GM19240 (cell line): ENCODE results near the gene PPP1R12C.

Experiments used
- DNase-seq: peaks from one replicate; pipeline ENCODE4 v3.0.0; 2011; ENCODE audit warnings: low spot score; ENCODE audit not compliant: insufficient read length

PPP1R12C gene

GRCh38 chr19:55091126-55091910 lies 26.1 kb downstream of the PPP1R12C start:
- DNase-seq: no peak

- no peak for DNase-seq
Observed at GRCh38 chr19:55090564-55090963, 26.9 kb downstream of the PPP1R12C start.

- no peak for DNase-seq
Observed at GRCh38 chr19:55089342-55089944, 28.0 kb downstream of the PPP1R12C start.

GRCh38 chr19:55088543-55089341 lies 28.7 kb downstream of the PPP1R12C start:
- peak; percentile 84 for DNase-seq

GRCh38 chr19:55088021-55088451 lies 29.4 kb downstream of the PPP1R12C start:
- DNase-seq: no peak

GRCh38 chr19:55087542-55087901 lies 29.9 kb downstream of the PPP1R12C start:
- no peak for DNase-seq

GRCh38 chr19:55086730-55087541 lies 30.5 kb downstream of the PPP1R12C start:
- DNase-seq: peak; percentile 8

GRCh38 chr19:55085923-55086715 lies 31.3 kb downstream of the PPP1R12C start:
- peak; percentile 4 for DNase-seq

- peak; percentile 0 for DNase-seq
Observed at GRCh38 chr19:55084416-55084815, 33.0 kb downstream of the PPP1R12C start.

- DNase-seq: peak; percentile 0
Observed at GRCh38 chr19:55083004-55083850, 34.2 kb downstream of the PPP1R12C start.

- DNase-seq: peak; percentile 0
Observed at GRCh38 chr19:55082020-55082851, 35.2 kb downstream of the PPP1R12C start.

- no peak for DNase-seq
Observed at GRCh38 chr19:55081770-55082019, 35.7 kb downstream of the PPP1R12C start.

- DNase-seq: peak; percentile 79
Observed at GRCh38 chr19:55080968-55081769, 36.3 kb downstream of the PPP1R12C start.

GRCh38 chr19:55080121-55080967 lies 37.1 kb downstream of the PPP1R12C start:
- DNase-seq: no peak

- DNase-seq: no peak
Observed at GRCh38 chr19:55079400-55080038, 37.9 kb downstream of the PPP1R12C start.

- DNase-seq: no peak
Observed at GRCh38 chr19:55078996-55079395, 38.4 kb downstream of the PPP1R12C start.

- DNase-seq: no peak
Observed at GRCh38 chr19:55077106-55077505, 40.3 kb downstream of the PPP1R12C start.
